ENCODE results near the gene BAIAP2L2. TPM values are rescaled to one million over a fixed set of nuclear protein-coding genes. Genes with fewer than 3 reads are reported as not detected.
"Not testable (repeated sequence)": the region's sequence is repeated elsewhere in the genome, so short reads cannot be mapped to it uniquely, and the experiment has no call there.

The BAIAP2L2 gene, protein sequence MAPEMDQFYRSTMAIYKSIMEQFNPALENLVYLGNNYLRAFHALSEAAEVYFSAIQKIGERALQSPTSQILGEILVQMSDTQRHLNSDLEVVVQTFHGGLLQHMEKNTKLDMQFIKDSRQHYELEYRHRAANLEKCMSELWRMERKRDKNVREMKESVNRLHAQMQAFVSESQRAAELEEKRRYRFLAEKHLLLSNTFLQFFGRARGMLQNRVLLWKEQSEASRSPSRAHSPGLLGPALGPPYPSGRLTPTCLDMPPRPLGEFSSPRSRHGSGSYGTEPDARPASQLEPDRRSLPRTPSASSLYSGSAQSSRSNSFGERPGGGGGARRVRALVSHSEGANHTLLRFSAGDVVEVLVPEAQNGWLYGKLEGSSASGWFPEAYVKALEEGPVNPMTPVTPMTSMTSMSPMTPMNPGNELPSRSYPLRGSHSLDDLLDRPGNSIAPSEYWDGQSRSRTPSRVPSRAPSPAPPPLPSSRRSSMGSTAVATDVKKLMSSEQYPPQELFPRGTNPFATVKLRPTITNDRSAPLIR
- total RNA-seq: 1 to 10 TPM in 1 of 2 donors, under 1 TPM in 1; 0.66 to 4.4 TPM

DNA sequence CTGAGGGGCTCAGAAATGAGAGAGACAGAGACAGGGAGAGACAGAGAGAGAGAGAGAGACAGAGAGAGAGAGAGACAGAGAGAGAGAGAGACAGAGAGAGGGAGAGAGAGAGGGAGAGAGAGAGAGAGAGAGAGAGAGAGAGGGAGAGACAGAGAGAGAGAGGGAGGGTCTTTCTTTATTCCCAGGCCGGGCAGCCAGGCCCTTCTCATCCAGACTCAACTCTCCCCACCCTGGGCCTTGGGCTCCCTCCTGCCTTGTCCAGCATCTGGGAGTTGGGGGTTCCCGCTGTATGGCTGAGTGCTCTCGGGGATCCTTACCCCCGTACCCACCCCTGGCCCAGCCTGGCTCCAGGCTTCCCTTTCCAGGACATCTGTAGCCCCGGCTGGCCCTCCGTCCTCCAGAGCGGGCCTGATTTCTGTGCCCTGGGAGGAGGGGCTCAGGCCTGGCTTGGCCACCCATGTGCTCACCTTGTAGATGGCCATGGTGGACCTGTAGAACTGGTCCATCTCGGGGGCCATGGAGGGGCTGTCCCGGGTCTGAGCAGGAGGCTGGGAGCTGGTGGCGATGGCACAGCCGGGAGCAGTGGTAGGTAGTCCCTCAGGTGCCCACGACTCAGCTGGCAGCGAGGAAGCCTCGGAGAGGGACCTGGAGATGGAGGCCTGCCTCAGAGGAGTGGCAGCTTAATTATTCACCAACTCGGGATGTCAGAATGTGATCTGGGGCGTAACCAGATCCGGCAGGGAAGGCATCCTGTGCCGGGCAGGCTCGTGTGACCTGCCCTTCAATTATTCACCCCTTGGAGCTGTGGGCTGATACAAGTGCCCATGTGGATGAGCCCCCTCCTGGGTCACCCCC lies at the start of gene BAIAP2L2:
Gene BAIAP2L2 (minus strand): TSS at position 677 of the 855 bp plus-strand sequence. CDS start 159 bp downstream, at position 518.
- ATAC-seq (no peak), DNase-seq (no peak)
- Histone ChIP-seq H3K36me3 (replicated peaks in 1 of 2; ENCODE audit: insufficient read depth in 1 of 2, low read depth in 2 of 2) (no peaks in the 10 kb centered on the region), H3K4me3 (no peak within 1 kb of the TSS), H3K9me3 (no peaks in the 10 kb centered on the region), H3K27me3 (no peaks in the 10 kb centered on the region), H3K27ac (peak within 1 kb of the TSS in 1 of 4 donors; percentile 2), H3K4me1 (peaks cover 27% of the 10 kb centered on the region)
- intact Hi-C loops (cut with DNase I): no loop called here
- 75 to 85% methylated on average over 12 to 19 of the region's 19 CpGs for WGBS, 2 donors
- no peak for TF ChIP-seq POLR2A (IDR thresholded peaks at IDR 0.05)
- TF ChIP-seq, protein P1, sequence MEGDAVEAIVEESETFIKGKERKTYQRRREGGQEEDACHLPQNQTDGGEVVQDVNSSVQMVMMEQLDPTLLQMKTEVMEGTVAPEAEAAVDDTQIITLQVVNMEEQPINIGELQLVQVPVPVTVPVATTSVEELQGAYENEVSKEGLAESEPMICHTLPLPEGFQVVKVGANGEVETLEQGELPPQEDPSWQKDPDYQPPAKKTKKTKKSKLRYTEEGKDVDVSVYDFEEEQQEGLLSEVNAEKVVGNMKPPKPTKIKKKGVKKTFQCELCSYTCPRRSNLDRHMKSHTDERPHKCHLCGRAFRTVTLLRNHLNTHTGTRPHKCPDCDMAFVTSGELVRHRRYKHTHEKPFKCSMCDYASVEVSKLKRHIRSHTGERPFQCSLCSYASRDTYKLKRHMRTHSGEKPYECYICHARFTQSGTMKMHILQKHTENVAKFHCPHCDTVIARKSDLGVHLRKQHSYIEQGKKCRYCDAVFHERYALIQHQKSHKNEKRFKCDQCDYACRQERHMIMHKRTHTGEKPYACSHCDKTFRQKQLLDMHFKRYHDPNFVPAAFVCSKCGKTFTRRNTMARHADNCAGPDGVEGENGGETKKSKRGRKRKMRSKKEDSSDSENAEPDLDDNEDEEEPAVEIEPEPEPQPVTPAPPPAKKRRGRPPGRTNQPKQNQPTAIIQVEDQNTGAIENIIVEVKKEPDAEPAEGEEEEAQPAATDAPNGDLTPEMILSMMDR (IDR thresholded peaks at IDR 0.05): no peak

- ATAC-seq (no peak), DNase-seq (no peak)
- no peak overlapping the region for H3K4me3 ChIP-seq
- WGBS, 2 donors: 97 to 100% methylated on average over 1 of the region's 1 CpG
- H3K36me3 ChIP-seq (replicated peaks in 1 of 2; ENCODE audit: insufficient read depth in 1 of 2, low read depth in 2 of 2): no peaks in the 10 kb centered on the region
- H3K27me3 ChIP-seq: no peaks in the 10 kb centered on the region
- no peak overlapping the region for H3K27ac ChIP-seq
- TF ChIP-seq, protein P1 (IDR thresholded peaks at IDR 0.05): no peak
- no peak for TF ChIP-seq POLR2A (IDR thresholded peaks at IDR 0.05)
- intact Hi-C loops (cut with DNase I): no loop called here
- H3K9me3 ChIP-seq: no peaks in the 10 kb centered on the region
- H3K4me1 ChIP-seq: peaks cover 9% of the 10 kb centered on the region
Measured at GRCh38 chr22:38155703-38156102, 45.2 kb upstream of the BAIAP2L2 start.

- ATAC-seq; intact Hi-C loops (cut with DNase I); H3K27me3 ChIP-seq; DNase-seq; H3K4me3 ChIP-seq; H3K36me3 ChIP-seq (replicated peaks in 1 of 2; ENCODE audit: insufficient read depth in 1 of 2, low read depth in 2 of 2); H3K9me3 ChIP-seq; H3K4me1 ChIP-seq: not testable (repeated sequence)
- H3K27ac ChIP-seq: peak overlapping the region in 2 of 4 donors; percentile 28 to 51
- 88 to 94% methylated on average over 1 of the region's 1 CpG for WGBS, 2 donors
Measured at GRCh38 chr22:38154563-38154915, 44.1 kb upstream of the BAIAP2L2 start.

DNA sequence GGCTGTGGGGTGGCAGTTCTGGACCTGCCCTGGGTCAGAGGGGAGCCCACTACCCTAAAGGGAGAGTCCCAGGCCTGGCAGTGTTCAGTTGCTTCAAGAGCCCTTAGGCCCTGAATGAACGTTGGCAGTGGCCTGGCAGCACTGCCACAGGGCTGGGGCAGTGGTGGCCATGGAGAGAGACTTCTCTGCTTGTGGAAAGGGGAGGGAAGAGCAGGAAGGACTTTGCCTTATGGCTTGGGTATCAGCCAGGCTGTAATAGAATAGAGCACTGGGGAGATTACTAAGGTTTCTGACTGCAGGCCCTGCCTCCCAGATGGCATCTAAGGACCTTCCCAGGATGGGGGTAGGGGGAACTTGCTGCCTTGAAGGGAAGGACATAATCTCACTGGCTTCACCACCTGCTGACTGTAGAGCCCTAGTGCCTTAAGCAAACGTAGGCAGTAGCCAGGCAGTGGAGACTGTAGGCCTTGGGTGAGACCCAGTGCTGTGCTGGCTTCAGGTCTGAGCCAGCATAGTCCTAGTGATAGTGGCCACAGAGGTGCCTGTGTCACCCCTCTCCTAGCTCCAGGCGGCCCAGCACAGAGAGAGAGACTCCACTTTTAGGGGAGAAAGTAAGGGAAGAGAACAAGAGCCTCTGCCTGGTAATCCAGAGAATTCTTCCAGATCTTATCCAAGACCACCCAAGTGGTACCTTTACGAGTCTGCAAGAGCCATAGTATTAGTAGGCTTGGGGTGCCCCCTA lies 43.5 kb upstream of the BAIAP2L2 start:
- no peak overlapping the region for H3K4me3 ChIP-seq
- H3K9me3 ChIP-seq: no peaks in the 10 kb centered on the region
- no peaks in the 10 kb centered on the region for H3K27me3 ChIP-seq
- no peaks in the 10 kb centered on the region for H3K36me3 ChIP-seq (replicated peaks in 1 of 2; ENCODE audit: insufficient read depth in 1 of 2, low read depth in 2 of 2)
- H3K4me1 ChIP-seq: peaks cover 9% of the 10 kb centered on the region
- TF ChIP-seq, protein P1 (IDR thresholded peaks at IDR 0.05): peak in 1 of 7 experiments; percentile 11
- no peak for TF ChIP-seq POLR2A (IDR thresholded peaks at IDR 0.05)
- intact Hi-C loops (cut with DNase I): no loop called here
- ATAC-seq: peak; percentile 70
- WGBS, 2 donors: 32 to 51% methylated on average over 2 to 4 of the region's 4 CpGs
- peak overlapping the region in 3 of 4 donors; percentile 7 to 51 (median 28) for H3K27ac ChIP-seq
- peak in 3 of 4 donors; percentile 33 to 73 (median 63) for DNase-seq

Data from body of pancreas (tissue), 4 donors.